Activated T-cell treated with anti-CD3 and anti-CD28 coated beads for 48 hours (primary cell): ENCODE results near the gene FMR1.

Experiments
- DNase-seq: peaks from one replicate; pipeline ENCODE4 v3.0.0-alpha.2; 2020; ENCODE audit warnings: low read depth

The FMR1 gene

DNA sequence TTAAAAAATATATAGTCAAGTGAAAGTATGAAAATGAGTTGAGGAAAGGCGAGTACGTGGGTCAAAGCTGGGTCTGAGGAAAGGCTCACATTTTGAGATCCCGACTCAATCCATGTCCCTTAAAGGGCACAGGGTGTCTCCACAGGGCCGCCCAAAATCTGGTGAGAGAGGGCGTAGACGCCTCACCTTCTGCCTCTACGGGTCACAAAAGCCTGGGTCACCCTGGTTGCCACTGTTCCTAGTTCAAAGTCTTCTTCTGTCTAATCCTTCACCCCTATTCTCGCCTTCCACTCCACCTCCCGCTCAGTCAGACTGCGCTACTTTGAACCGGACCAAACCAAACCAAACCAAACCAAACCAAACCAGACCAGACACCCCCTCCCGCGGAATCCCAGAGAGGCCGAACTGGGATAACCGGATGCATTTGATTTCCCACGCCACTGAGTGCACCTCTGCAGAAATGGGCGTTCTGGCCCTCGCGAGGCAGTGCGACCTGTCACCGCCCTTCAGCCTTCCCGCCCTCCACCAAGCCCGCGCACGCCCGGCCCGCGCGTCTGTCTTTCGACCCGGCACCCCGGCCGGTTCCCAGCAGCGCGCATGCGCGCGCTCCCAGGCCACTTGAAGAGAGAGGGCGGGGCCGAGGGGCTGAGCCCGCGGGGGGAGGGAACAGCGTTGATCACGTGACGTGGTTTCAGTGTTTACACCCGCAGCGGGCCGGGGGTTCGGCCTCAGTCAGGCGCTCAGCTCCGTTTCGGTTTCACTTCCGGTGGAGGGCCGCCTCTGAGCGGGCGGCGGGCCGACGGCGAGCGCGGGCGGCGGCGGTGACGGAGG lies at the start of gene FMR1:
Gene FMR1 (plus strand): TSS at position 728 of the 831 bp plus-strand sequence. CDS start 261 bp downstream, outside the sequence.
- DNase-seq, result peak; percentile 88

DNA sequence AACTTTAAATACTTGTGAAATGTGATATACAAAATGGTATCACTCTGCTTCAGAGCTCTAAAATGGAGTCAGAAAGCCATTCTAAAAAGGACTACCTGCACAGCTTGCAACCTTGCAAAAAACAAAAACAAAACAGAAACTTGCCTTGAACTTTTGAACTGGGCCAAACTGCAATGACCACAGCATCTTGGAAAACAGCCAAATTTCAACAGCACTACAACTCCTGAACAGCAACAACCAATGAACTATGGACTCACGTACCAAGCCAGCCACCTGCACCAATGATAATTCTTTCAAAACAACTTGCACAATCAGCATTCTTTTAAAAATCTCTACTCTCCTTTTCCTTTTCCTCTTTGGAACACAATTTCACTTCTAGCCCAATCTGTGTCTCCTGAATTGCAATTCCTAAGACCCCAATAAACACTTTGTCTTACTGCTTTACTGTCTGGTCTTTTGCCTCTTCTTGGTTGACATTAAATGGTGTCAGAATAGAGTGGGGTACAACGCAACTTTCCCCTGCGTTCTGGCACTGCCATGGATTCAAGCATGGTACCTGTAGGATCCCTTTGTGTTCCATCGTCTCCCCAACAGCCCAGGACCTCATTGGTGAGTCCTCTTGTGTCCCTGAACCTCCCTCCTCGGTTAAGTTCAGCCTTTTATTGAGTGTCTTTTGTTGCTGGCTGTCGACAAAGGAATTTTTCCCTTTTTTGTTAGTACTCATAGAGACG lies 35.7 kb upstream of the FMR1 start:
- DNase-seq, result no peak

DNA sequence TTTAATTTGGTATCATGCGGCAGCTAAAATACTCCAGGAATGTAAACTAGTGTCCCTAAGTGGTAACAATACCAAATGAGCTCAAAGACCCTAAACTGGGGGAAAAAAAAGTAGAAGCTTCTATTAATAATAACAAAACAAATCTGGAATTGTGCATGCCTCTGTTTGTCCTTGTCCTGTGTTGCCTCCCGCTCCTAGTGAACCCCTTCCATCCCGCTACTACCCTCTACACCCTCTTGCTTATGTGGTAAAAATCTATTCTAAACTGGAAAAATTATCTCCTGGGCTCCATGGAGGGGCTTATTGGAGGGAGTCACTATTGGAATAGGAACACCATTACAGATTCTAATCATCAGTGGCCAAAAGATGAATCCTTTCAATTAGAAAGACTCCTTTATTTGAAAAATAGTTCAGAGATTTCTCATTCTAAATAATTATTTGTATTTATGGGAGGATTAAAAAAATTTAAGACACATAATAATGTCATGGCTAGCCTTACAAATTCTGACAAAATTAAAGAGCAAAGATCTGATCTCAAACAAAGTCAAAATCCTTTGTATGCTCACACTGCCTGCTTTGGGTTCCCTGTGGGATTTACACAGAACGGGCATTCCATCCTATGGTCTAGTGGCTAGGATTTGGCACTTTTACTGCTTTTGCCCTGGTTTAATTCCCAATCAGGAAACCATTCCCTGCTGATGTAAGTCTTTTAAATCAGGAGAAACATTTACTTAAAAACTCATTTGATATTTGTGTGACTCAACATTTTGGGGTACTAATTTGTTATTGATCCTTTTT lies 34.7 kb upstream of the FMR1 start:
- DNase-seq, result no peak

DNA sequence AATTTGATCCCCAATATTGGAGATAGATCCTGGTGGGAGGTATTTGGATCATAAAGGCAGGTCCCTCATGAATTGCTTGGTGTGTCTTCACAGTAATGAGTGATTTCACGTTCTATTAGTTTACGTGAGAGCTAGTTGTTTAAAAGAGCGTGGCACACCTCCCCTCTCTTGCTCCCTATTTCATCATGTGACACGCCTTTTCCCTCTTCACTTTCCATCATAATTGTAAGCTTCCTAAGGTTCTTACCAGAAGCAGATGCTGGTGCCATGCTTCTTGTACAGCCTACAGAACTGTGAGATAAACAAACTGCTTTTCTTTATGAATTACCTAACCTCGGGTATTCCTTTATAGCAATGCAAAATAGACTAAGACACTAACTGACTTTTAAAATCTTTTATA lies 34.0 kb upstream of the FMR1 start:
- DNase-seq, result no peak

DNA sequence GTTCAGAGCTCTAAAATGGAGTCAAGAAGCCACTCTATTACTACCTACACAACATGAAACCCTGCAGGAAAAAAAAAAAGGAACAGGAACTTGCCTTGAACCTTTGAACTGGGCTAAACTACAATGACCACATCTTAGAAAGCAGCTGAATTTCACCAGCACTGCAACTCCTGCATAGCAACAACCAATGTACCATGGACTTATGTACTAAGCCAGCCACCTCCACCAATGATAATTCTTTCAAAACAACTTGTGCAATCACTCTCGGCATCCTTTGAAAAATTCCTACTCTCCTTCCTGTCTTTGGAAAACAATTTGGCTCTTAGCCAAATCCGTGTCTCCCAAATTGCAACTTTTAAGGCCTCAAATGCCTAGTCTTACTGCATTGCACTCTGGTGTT lies 26.8 kb upstream of the FMR1 start:
- no peak for DNase-seq

- DNase-seq, result no peak
Observed at GRCh38 chrX:147890756-147891155, 21.0 kb upstream of the FMR1 start.

- DNase-seq, result no peak
Observed at GRCh38 chrX:147891896-147892295, 19.8 kb upstream of the FMR1 start.

DNA sequence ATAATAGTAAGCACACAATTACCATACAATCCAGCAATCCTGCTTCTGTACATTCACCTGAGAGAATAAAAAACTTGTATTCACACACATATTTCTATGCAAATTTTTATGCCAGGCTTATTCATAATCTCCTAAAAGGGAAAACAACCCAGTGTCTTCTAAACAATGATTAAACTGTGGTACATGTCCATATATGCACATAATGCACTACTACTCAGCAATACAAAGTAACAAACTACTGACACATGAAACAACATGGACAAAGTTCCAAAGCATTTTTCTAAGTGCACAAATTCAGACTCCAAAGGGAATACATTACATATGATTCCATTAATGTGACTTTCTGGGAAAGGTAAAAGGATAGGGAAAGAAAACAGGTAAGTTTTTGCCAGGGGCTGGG lies 18.0 kb upstream of the FMR1 start:
- DNase-seq, result no peak

- no peak for DNase-seq
Observed at GRCh38 chrX:147894366-147894963, 17.3 kb upstream of the FMR1 start.

DNA sequence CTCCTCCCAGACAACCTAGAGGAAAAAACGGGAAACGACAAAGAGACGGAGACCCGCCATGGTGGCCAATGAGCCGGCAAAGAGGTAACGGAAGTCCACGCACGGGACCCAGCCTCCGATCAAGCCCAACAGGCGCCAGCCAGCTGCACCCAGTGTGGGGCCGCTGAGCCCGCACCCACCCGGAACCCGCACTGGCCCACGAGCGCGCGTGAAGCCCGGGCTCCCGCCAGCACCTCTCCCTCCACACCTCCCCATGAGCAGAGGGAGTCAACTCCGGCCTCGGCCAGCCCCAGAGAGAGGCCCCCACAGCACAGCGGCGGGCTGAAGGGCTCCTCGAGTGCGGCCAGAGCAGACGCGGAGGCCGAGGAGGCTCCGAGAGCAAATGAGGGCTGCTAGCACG lies 14.6 kb upstream of the FMR1 start:
- no peak for DNase-seq

GRCh38 chrX:147898951-147899350 lies 12.8 kb upstream of the FMR1 start:
- DNase-seq, result no peak

- DNase-seq, result no peak
Observed at GRCh38 chrX:147899379-147900114, 12.2 kb upstream of the FMR1 start.

DNA sequence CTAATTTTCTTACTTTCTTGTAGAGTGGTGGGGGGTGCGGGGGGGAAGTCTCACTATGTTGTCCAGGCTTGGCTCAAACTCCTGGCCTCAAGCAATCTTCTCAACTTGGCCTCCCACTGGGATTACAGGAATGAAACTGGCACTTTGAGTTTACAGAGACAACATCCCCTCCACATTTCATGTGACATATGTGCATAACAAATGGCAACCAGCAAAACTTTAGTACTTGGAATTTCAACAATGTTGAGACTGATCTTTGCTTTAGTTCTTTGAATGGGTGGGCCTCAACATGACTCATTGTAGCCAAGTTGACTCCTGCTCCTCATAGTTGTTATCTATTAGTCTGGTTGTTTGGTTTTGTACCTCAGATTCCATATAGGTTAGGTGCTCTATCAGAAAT lies 11.4 kb upstream of the FMR1 start:
- DNase-seq, result no peak

DNA sequence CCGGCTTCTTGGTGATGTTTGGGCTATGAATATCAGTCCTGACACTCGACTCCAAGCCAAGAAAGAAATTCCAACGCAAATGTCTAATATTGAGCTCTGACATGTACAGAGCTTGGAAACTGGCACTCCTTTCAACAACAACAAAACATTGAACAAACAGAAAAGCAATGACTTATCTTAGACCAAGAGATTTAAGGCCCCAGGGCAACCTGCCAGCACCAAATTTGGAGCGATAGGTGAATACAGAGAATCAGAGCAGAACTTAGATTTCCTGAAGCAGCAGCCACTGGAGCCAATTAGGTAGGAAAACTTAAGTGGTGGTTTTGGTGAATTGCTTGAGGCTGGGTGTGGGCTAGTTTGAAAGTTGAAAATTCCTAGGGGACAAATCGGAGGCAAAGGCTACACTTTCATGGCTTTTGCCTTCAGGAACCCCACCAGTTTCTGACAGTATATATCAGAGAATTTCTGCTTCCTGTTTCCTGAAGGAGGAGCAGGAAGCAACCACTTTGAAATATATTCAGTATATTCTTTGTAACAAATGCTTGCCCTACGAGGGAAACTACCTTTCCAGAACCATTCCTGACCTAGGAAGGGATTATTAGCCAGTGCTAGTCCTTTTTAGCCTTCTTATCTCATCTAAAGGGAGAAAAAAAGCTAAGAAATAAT lies 10.1 kb upstream of the FMR1 start:
- no peak for DNase-seq

- DNase-seq, result no peak
Observed at GRCh38 chrX:147902270-147902669, 9.4 kb upstream of the FMR1 start.

DNA sequence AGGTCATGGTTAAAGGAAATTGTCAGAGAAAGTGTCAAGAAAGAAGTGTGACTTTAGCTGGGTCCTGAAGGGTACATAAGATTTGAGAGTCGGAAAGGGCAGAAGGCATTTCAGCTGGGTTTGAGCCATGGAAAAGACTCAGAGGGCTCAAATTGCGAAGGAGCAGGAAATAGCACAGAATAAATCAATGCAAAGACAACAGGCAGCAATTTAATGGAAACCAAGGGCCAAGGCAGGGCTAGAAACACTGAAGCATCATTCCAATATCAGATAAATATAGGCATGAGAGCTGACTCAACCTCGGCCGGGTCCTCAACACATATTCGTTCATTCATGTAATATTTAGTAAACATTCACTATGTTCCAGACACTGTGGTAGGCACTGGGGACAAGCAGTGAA lies 3.6 kb upstream of the FMR1 start:
- DNase-seq, result no peak

GRCh38 chrX:147910607-147911006 lies 1.1 kb upstream of the FMR1 start:
- no peak for DNase-seq

DNA sequence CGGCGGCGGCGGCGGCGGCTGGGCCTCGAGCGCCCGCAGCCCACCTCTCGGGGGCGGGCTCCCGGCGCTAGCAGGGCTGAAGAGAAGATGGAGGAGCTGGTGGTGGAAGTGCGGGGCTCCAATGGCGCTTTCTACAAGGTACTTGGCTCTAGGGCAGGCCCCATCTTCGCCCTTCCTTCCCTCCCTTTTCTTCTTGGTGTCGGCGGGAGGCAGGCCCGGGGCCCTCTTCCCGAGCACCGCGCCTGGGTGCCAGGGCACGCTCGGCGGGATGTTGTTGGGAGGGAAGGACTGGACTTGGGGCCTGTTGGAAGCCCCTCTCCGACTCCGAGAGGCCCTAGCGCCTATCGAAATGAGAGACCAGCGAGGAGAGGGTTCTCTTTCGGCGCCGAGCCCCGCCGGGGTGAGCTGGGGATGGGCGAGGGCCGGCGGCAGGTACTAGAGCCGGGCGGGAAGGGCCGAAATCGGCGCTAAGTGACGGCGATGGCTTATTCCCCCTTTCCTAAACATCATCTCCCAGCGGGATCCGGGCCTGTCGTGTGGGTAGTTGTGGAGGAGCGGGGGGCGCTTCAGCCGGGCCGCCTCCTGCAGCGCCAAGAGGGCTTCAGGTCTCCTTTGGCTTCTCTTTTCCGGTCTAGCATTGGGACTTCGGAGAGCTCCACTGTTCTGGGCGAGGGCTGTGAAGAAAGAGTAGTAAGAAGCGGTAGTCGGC lies 528 bp downstream of the FMR1 start:
- DNase-seq, result peak; percentile 1

DNA sequence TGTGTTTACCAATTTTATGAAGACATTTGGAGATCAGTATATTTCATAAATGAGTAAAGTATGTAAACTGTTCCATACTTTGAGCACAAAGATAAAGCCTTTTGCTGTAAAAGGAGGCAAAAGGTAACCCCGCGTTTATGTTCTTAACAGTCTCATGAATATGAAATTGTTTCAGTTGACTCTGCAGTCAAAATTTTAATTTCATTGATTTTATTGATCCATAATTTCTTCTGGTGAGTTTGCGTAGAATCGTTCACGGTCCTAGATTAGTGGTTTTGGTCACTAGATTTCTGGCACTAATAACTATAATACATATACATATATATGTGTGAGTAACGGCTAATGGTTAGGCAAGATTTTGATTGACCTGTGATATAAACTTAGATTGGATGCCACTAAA lies 1.9 kb downstream of the FMR1 start:
- no peak for DNase-seq

DNA sequence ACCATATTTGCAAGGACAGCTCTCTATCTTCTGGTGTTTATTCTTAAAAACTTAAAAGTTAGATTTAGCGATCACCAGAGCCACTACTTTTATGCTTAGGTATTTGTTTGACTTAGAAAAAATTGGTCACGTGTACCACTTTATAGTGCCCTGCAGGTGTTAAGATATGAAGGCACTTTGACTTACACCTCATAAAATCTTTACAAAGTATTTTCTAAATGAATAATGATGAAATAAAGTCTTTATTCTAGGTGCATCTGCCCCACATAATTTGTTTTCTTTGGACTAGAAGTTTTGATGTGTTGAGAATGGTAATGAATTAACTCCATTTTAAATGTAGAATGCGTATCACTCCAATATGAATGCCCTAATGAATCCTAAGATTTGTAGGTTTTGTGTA lies 2.9 kb downstream of the FMR1 start:
- no peak for DNase-seq
